H9 (cell line): ENCODE measurements around the gene UHRF1. TPM values are rescaled to one million over a fixed set of nuclear protein-coding genes. Genes with fewer than 3 reads are reported as not detected.

Experiments
- DNase-seq: peaks from one replicate; pipeline ENCODE4 v3.0.0-alpha.2; 2017
- H2AFZ ChIP-seq: one replicate; pipeline ENCODE4 v1.6.1; 2013; ENCODE audit warnings: mild to moderate bottlenecking, low read length, control low read depth, moderate library complexity
- H2AK5ac ChIP-seq: 2 replicates; pipeline ENCODE4 v1.6.1; 2013; ENCODE audit warnings: low read length, control low read depth, mixed read lengths; ENCODE audit not compliant: insufficient read length
- H2BK120ac ChIP-seq: one replicate; pipeline ENCODE4 v1.6.1; 2013; ENCODE audit warnings: low read depth, mild to moderate bottlenecking, low read length, control low read depth, inconsistent platforms; ENCODE audit not compliant: poor library complexity, severe bottlenecking
- H2BK12ac ChIP-seq: 2 replicates; pipeline ENCODE4 v1.6.1; 2013; ENCODE audit warnings: low read length, control low read depth, mixed read lengths, low read depth; ENCODE audit not compliant: insufficient read length
- H2BK15ac ChIP-seq: 2 replicates; pipeline ENCODE4 v1.6.1; 2013; ENCODE audit warnings: low read depth, low read length, control low read depth
- H2BK20ac ChIP-seq: one replicate; pipeline ENCODE4 v1.6.1; 2013; ENCODE audit warnings: low read depth, mild to moderate bottlenecking, low read length, control low read depth, inconsistent platforms; ENCODE audit not compliant: poor library complexity, severe bottlenecking
- H2BK5ac ChIP-seq: 2 replicates; pipeline ENCODE4 v1.6.1; 2013; ENCODE audit warnings: low read length, control low read depth, mixed read lengths; ENCODE audit not compliant: insufficient read length
- H3K14ac ChIP-seq: 2 replicates; pipeline ENCODE4 v1.6.1; 2013; ENCODE audit warnings: low read length, control low read depth; ENCODE audit not compliant: insufficient read depth
- H3K18ac ChIP-seq: 2 replicates; pipeline ENCODE4 v1.6.1; 2013; ENCODE audit warnings: low read depth, mild to moderate bottlenecking, mixed read lengths, low read length, control low read depth; ENCODE audit not compliant: insufficient read length
- H3K23ac ChIP-seq: 2 replicates; pipeline ENCODE4 v1.6.1; 2013; ENCODE audit warnings: low read length, control low read depth, mixed read lengths, low read depth; ENCODE audit not compliant: insufficient read length
- H3K23me2 ChIP-seq: 2 replicates; pipeline ENCODE4 v1.6.1; 2013; ENCODE audit warnings: low read depth, mild to moderate bottlenecking, mixed read lengths, low read length, control low read depth; ENCODE audit not compliant: insufficient read length, poor library complexity, severe bottlenecking
- H3K27ac ChIP-seq: 2 replicates; pipeline ENCODE4 v1.5.1; 2013; ENCODE audit warnings: low read length, control low read depth, mixed read lengths, low read depth; ENCODE audit not compliant: insufficient read length
- H3K27me3 ChIP-seq: 2 replicates; pipeline ENCODE4 v1.6.1; 2013; ENCODE audit warnings: low read length, control low read depth, inconsistent platforms; ENCODE audit not compliant: insufficient read depth
- H3K4ac ChIP-seq: 2 replicates; pipeline ENCODE4 v1.6.1; 2013; ENCODE audit warnings: low read depth, mild to moderate bottlenecking, control low read depth, inconsistent platforms, low read length, moderate library complexity
- H3K4me1 ChIP-seq: 2 replicates; pipeline ENCODE4 v1.6.1; 2013; ENCODE audit warnings: low read length, control low read depth, inconsistent platforms; ENCODE audit not compliant: insufficient read depth
- H3K4me2 ChIP-seq: 2 replicates; pipeline ENCODE4 v1.6.1; 2013; ENCODE audit warnings: low read length, control low read depth, mixed read lengths; ENCODE audit not compliant: insufficient read length, insufficient read depth
- H3K56ac ChIP-seq: 2 replicates; pipeline ENCODE4 v1.6.1; 2013; ENCODE audit warnings: low read depth, mild to moderate bottlenecking, mixed read lengths, low read length, control low read depth; ENCODE audit not compliant: insufficient read length
- H3K79me1 ChIP-seq: 2 replicates; pipeline ENCODE4 v1.6.1; 2013; ENCODE audit warnings: low read depth, mild to moderate bottlenecking, moderate library complexity, low read length, control low read depth, inconsistent platforms; ENCODE audit not compliant: insufficient read depth, poor library complexity, severe bottlenecking
- H3K79me2 ChIP-seq: 2 replicates; pipeline ENCODE4 v1.6.1; 2013; ENCODE audit warnings: low read length, control low read depth, inconsistent platforms; ENCODE audit not compliant: insufficient read depth
- H3K9ac ChIP-seq: 2 replicates; pipeline ENCODE4 v1.6.1; 2013; ENCODE audit warnings: low read length, control low read depth, mixed read lengths; ENCODE audit not compliant: insufficient read length; ENCODE audit errors: extremely low read depth
- H3K9me3 ChIP-seq: one replicate; pipeline ENCODE4 v1.6.1; 2013; ENCODE audit warnings: low read depth, low read length, inconsistent platforms; ENCODE audit not compliant: control insufficient read depth
- H3T11ph ChIP-seq: one replicate; pipeline ENCODE4 v1.6.1; 2013; ENCODE audit warnings: mild to moderate bottlenecking, low read length, control low read depth, inconsistent platforms
- H4K20me1 ChIP-seq: one replicate; pipeline ENCODE4 v1.6.1; 2013; ENCODE audit not compliant: control insufficient read depth, insufficient read length, insufficient read depth
- H4K5ac ChIP-seq: 2 replicates; pipeline ENCODE4 v1.6.1; 2013; ENCODE audit warnings: low read depth, mild to moderate bottlenecking, mixed read lengths, low read length, control low read depth; ENCODE audit not compliant: insufficient read length
- H4K8ac ChIP-seq: replicated peaks from 2 replicates; pipeline ENCODE4 v1.6.1; 2013; ENCODE audit warnings: low read length, control low read depth, mixed read lengths, low read depth; ENCODE audit not compliant: insufficient read length
- H4K91ac ChIP-seq: 2 replicates; pipeline ENCODE4 v1.6.1; 2013; ENCODE audit warnings: low read depth, mild to moderate bottlenecking, moderate library complexity, mixed read lengths, low read length, control low read depth; ENCODE audit not compliant: insufficient read length
- H3K27ac Mint-ChIP-seq, 3 experiments: 2 replicates in 2 of 3; 3 replicates in 1 of 3; pipeline ENCODE4 v1.8.0; 2020 to 2021; ENCODE audit warnings: mixed read lengths in 3 of 3, mild to moderate bottlenecking in 1 of 3, moderate library complexity in 1 of 3
- H3K27me3 Mint-ChIP-seq: 2 replicates; pipeline ENCODE4 v1.8.0; 2021; ENCODE audit warnings: low read depth, mild to moderate bottlenecking, moderate library complexity, mixed read lengths
- H3K36me3 Mint-ChIP-seq, 3 experiments: 2 replicates in 2 of 3; 3 replicates in 1 of 3; pipeline ENCODE4 v1.8.0; 2020 to 2021; ENCODE audit warnings: low read depth in 3 of 3, mixed read lengths in 3 of 3; ENCODE audit not compliant: insufficient read depth in 1 of 3
- H3K4me1 Mint-ChIP-seq, 2 experiments: 2 replicates each; pipeline ENCODE4 v1.8.0; 2020; ENCODE audit warnings: mixed read lengths in 2 of 2
- H3K4me3 Mint-ChIP-seq, 2 experiments: 2 replicates in 1 of 2; 3 replicates in 1 of 2; pipeline ENCODE4 v1.8.0; 2020 to 2021; ENCODE audit warnings: mild to moderate bottlenecking in 2 of 2, mixed read lengths in 2 of 2, moderate library complexity in 1 of 2
- H3K9me3 Mint-ChIP-seq, 2 experiments: 2 replicates in 1 of 2; 3 replicates in 1 of 2; pipeline ENCODE4 v1.8.0; 2020; ENCODE audit warnings: mild to moderate bottlenecking in 2 of 2, mixed read lengths in 2 of 2, moderate library complexity in 1 of 2
- CTCF ChIP-seq: fragments of 200-600 bp; sonication (generic); conservative IDR thresholded peaks from 3 replicates; pipeline ENCODE4 v1.8.0; 2021; ENCODE audit warnings: antibody characterized with exemption, mild to moderate bottlenecking
- WGBS: extraction: QIAGEN DNeasy Blood & Tissue Kit; methylation state at CpG from one replicate; pipeline ENCODE4 v1.1.7; 2013; ENCODE audit warnings: missing lambda C conversion rate, low lambda C conversion rate, mixed read lengths; ENCODE audit not compliant: insufficient read length; ENCODE audit errors: extremely low coverage; 5-methylcytosine and 5-hydroxymethylcytosine counted together
- total RNA-seq: library from RNA; stranded (reverse); gene quantifications from 2 replicates; pipeline ENCODE4 v1.2.1, GENCODE V29; 2021

Gene UHRF1
- total RNA-seq, 1 experiment from 2014 or later: 106 TPM

GRCh38 chr19:4930664-4931063 is 21.4 kb downstream of the UHRF1 start:
- no peaks in the 10 kb centered on the region; the same call in 1 of the 2 replicates for H3K79me2 ChIP-seq
- no peak for TF ChIP-seq CTCF
- no peaks in the 10 kb centered on the region for H4K20me1 ChIP-seq

More at GRCh38 chr19:4930664-4931063, 21.4 kb downstream of the UHRF1 start:
- H2BK120ac ChIP-seq: no peak overlapping the region
- H2AK5ac ChIP-seq: no peak overlapping the region
- H3K4me1 ChIP-seq: peaks cover 3% of the 10 kb centered on the region; the same call in 1 of the 2 replicates
- H3K27me3 ChIP-seq: no peaks in the 10 kb centered on the region
- no CpG with 5 or more reads among the region's 28 CpGs for WGBS
- no peak overlapping the region for H3K18ac ChIP-seq
- no peak overlapping the region for H3K56ac ChIP-seq
- H2BK12ac ChIP-seq: no peak overlapping the region
- H3K4me3 Mint-ChIP-seq: no peak overlapping the region
- peaks cover 7 to 9% of the 10 kb centered on the region in 2 experiments for H3K4me1 Mint-ChIP-seq
- H3K4me2 ChIP-seq: no peak overlapping the region
- no peak overlapping the region for H2BK20ac ChIP-seq
- no peak overlapping the region for H2AFZ ChIP-seq
- H3K9me3 Mint-ChIP-seq: no peaks in the 10 kb centered on the region
- H3K27me3 Mint-ChIP-seq: no peaks in the 10 kb centered on the region
- H3K79me1 ChIP-seq: peaks cover 6% of the 10 kb centered on the region
- peak overlapping the region in 2 of 3 experiments; percentile 60 to 83; a peak in 1 of 7 replicates for H3K27ac Mint-ChIP-seq
- H4K91ac ChIP-seq: no peak overlapping the region
- no peak overlapping the region for H3T11ph ChIP-seq
- no peak overlapping the region for H3K27ac ChIP-seq
- H3K23me2 ChIP-seq: peaks cover 3% of the 10 kb centered on the region
- no peak for DNase-seq
- H4K5ac ChIP-seq: no peak overlapping the region
- no peak overlapping the region for H4K8ac ChIP-seq
- no peak overlapping the region for H3K23ac ChIP-seq
- H3K4ac ChIP-seq: no peak overlapping the region
- no peak overlapping the region for H3K14ac ChIP-seq
- no peaks in the 10 kb centered on the region for H3K9me3 ChIP-seq
- no peak overlapping the region for H2BK5ac ChIP-seq
- no peak overlapping the region for H2BK15ac ChIP-seq
- peaks cover 25 to 72% (median 58%) of the 10 kb centered on the region in 3 experiments for H3K36me3 Mint-ChIP-seq
- no peak overlapping the region for H3K9ac ChIP-seq
